Type B pancreatic cell (in vitro differentiated cells): ENCODE data around the gene IRS1. TPM values are rescaled to one million over a fixed set of nuclear protein-coding genes. Genes with fewer than 3 reads are reported as not detected.

Experiments used
- DNase-seq: peaks from one replicate; pipeline ENCODE4 v3.0.0; 2021; ENCODE audit warnings: mixed read lengths; ENCODE audit not compliant: unreplicated experiment; ENCODE audit errors: extremely low spot score
- H3K27ac Mint-ChIP-seq: 2 replicates; pipeline ENCODE4 v1.8.0; 2021; ENCODE audit warnings: mild to moderate bottlenecking, mixed read lengths
- H3K27me3 Mint-ChIP-seq: 2 replicates; pipeline ENCODE4 v1.8.0; 2021; ENCODE audit warnings: mixed read lengths
- H3K36me3 Mint-ChIP-seq: 2 replicates; pipeline ENCODE4 v1.8.0; 2021; ENCODE audit warnings: mixed read lengths
- H3K4me1 Mint-ChIP-seq: one replicate; pipeline ENCODE4 v1.8.0; 2021; ENCODE audit warnings: mixed read lengths; ENCODE audit not compliant: unreplicated experiment
- H3K4me3 Mint-ChIP-seq: 2 replicates; pipeline ENCODE4 v1.8.0; 2021; ENCODE audit warnings: mild to moderate bottlenecking, mixed read lengths
- H3K9me3 Mint-ChIP-seq: 2 replicates; pipeline ENCODE4 v1.8.0; 2021; ENCODE audit warnings: mixed read lengths
- total RNA-seq: library from RNA; stranded (reverse); gene quantifications from 2 replicates; pipeline ENCODE4 v1.2.1, GENCODE V29; 2021; ENCODE audit warnings: low replicate concordance
- TF ChIP-seq, protein P1 (sequence below): fragments of 200-600 bp; sonication (generic); conservative IDR thresholded peaks from 2 replicates; pipeline ENCODE4 v1.5.0; 2021; ENCODE audit warnings: antibody characterized with exemption, mild to moderate bottlenecking

IRS1 gene
- total RNA-seq, 1 donor from 2014 or later = 25.9 TPM

GRCh38 chr2:226783885-226784284, 15.7 kb downstream of the IRS1 start:
- Mint-ChIP-seq H3K4me3 (no peak overlapping the region), H3K36me3 (peaks cover 24% of the 10 kb centered on the region), H3K27me3 (no peaks in the 10 kb centered on the region), H3K4me1 (peaks cover 32% of the 10 kb centered on the region), H3K27ac (no peak overlapping the region), H3K9me3 (peaks cover under 1% of the 10 kb centered on the region)
- TF ChIP-seq, protein P1, sequence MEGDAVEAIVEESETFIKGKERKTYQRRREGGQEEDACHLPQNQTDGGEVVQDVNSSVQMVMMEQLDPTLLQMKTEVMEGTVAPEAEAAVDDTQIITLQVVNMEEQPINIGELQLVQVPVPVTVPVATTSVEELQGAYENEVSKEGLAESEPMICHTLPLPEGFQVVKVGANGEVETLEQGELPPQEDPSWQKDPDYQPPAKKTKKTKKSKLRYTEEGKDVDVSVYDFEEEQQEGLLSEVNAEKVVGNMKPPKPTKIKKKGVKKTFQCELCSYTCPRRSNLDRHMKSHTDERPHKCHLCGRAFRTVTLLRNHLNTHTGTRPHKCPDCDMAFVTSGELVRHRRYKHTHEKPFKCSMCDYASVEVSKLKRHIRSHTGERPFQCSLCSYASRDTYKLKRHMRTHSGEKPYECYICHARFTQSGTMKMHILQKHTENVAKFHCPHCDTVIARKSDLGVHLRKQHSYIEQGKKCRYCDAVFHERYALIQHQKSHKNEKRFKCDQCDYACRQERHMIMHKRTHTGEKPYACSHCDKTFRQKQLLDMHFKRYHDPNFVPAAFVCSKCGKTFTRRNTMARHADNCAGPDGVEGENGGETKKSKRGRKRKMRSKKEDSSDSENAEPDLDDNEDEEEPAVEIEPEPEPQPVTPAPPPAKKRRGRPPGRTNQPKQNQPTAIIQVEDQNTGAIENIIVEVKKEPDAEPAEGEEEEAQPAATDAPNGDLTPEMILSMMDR = no peak
- DNase-seq = no peak

- Mint-ChIP-seq H3K4me1 (peaks cover 21% of the 10 kb centered on the region), H3K27ac (no peak overlapping the region), H3K36me3 (peaks cover 29% of the 10 kb centered on the region), H3K27me3 (no peaks in the 10 kb centered on the region), H3K9me3 (peaks cover 5% of the 10 kb centered on the region), H3K4me3 (no peak overlapping the region)
- TF ChIP-seq, protein P1 = no peak
- no peak for DNase-seq
These were observed 17.4 kb downstream of the IRS1 start for GRCh38 chr2:226782092-226782713.

- Mint-ChIP-seq H3K9me3 (peaks cover 9% of the 10 kb centered on the region), H3K4me1 (peaks cover 16% of the 10 kb centered on the region), H3K27me3 (no peaks in the 10 kb centered on the region), H3K4me3 (no peak overlapping the region), H3K36me3 (peaks cover 27% of the 10 kb centered on the region), H3K27ac (no peak overlapping the region)
- TF ChIP-seq, protein P1 = no peak
- DNase-seq = no peak
These were observed 19.2 kb downstream of the IRS1 start for GRCh38 chr2:226780431-226780830.

DNA sequence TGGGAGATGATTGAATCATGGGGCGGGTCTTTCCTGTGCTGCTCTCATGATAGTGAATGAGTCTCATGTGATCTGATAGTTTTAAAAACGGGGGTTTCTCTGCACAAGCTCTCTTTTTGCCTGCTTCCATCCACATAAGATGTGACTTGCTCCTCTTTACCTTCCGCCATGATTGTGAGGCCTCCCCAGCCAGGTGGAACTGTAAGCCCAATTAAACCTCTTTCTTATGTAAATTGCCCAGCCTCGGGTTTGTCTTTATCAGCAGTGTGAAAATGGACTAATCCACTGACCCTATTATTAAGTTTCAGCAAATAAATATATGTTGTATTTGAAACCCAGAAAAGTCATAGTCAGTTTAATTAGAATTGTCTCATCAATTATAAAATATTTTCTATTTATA, 22.0 kb downstream of the IRS1 start:
- Mint-ChIP-seq H3K27ac (no peak overlapping the region), H3K4me3 (no peak overlapping the region), H3K9me3 (peaks cover 19% of the 10 kb centered on the region), H3K4me1 (peaks cover 28% of the 10 kb centered on the region), H3K27me3 (no peaks in the 10 kb centered on the region), H3K36me3 (peaks cover 41% of the 10 kb centered on the region)
- DNase-seq = no peak
- TF ChIP-seq, protein P1 = no peak

DNA sequence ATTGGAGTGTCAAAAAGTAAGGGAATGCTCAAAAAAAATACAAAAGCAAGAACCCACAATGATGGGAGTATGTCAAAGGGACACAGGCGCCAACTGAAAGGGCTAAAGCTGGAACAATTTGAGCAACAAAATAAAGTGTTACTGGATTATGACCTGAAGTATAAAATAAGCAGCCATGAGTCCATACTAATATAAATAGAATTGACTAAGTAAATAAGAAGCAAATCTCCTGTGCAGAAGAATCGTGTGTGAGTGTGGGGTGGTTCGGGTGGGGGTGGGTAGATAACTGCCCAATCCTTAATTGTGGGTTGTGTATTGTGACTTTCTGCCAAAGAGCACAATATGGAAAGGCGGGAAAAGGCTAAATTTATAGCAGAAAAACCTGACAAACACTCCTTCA, 23.5 kb downstream of the IRS1 start:
- Mint-ChIP-seq H3K4me1 (peaks cover 25% of the 10 kb centered on the region), H3K36me3 (peaks cover 44% of the 10 kb centered on the region), H3K4me3 (no peak overlapping the region), H3K27me3 (no peaks in the 10 kb centered on the region), H3K9me3 (peaks cover 19% of the 10 kb centered on the region), H3K27ac (no peak overlapping the region)
- no peak for DNase-seq
- TF ChIP-seq, protein P1 = no peak
